GM18508 (cell line): ENCODE measurements around the gene STOX2.

ENCODE experiments used
- ATAC-seq: cut with Tn5 transposase; IDR thresholded peaks from one replicate; pipeline ENCODE4 v1.9.1; 2021; ENCODE audit warnings: moderate number of reproducible peaks; ENCODE audit not compliant: insufficient read depth, unreplicated experiment

Gene STOX2, protein sequence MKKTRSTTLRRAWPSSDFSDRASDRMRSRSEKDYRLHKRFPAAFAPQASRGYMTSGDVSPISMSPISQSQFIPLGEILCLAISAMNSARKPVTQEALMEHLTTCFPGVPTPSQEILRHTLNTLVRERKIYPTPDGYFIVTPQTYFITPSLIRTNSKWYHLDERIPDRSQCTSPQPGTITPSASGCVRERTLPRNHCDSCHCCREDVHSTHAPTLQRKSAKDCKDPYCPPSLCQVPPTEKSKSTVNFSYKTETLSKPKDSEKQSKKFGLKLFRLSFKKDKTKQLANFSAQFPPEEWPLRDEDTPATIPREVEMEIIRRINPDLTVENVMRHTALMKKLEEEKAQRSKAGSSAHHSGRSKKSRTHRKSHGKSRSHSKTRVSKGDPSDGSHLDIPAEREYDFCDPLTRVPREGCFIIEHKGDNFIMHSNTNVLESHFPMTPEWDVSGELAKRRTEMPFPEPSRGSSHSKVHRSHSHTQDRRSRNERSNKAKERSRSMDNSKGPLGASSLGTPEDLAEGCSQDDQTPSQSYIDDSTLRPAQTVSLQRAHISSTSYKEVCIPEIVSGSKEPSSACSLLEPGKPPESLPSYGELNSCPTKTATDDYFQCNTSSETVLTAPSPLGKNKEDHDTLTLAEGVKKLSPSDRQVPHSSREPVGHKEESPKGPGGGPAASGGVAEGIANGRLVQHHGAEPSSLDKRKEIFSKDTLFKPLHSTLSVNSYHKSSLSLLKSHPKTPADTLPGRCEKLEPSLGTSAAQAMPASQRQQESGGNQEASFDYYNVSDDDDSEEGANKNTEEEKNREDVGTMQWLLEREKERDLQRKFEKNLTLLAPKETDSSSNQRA (N-terminal part only)

DNA sequence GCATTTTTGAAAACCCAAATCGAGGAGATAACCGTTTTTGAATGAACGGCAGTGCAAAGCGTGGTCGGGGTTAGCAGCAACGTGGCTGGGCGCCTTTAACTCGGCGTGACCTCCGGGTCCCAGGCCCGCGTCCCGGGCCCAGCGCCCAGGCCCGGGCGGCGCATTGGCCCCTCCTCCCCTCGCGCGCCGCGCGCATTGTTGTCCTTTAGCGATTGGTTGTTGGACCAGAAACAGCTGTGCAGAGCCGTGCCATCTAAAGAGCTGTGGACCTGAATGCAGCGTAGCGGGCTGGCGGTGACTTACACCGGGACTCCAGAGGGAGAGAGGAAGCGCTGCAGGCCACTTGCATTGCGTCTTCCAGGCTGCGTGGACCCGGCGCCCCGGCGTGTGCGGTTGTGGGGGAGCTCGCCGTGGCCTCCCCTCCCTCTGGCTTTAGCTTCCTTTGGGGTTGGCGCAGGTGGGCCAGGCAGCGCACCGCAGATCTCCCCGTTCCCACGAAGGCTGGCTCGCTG, at the start of gene STOX2:
Gene STOX2, plus strand, starts transcription at position 227 of the 512 bp plus-strand sequence. CDS start 1,484 bp downstream, outside the sequence.
- ATAC-seq, result no peak

- no peak for ATAC-seq
Measured at GRCh38 chr4:183855323-183856190, 49.5 kb upstream of the STOX2 start.

- no peak for ATAC-seq
Measured at GRCh38 chr4:183857040-183857439, 48.1 kb upstream of the STOX2 start.

DNA sequence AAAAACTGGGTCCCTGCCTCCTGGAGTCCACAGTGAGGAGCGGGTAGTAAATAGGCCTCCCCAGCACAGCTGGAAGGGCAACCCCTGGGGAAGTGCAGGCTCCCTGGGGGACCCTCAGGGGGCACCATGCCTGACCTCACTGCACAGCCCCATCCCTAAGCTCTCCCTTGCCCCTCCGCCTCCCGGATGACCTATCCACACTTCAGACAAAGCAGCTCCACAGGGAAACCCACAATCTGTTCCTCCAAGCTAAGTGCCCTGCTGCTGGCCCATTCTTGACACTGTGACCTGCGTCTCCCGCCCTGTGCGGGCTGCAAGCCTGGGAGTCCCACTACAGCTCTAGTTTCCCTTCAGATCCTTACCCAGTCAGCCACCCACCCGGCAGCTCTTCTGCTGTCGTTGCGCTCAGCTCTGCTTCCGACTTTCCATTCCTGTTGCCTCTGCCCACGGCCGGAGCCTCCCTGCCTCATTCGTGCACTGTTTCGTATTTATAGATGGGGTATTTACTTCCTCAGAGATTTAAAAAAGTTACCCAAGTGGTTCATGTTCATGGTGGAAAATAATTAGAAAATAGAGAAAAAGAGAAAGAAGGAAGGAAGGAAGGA, 47.0 kb upstream of the STOX2 start:
- no peak for ATAC-seq

DNA sequence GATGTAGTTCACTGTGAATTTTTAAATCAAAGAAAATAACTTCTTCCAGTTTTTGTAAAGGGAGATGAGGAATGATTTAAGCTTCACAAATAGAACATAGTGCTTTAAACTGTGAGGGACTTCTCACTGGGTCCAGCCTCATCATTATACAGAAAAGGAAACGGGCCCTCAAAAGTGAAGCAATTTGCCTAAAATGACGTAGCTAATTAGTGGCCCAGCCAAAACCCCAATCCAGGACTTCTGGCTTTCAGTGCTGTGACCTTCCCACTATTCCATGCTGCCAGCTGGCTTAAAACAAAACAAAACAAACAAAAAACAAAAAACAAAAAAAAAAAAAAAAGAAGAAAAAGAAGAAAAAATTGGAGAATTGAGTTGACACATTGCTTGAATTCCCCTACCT, 45.0 kb upstream of the STOX2 start:
- no peak for ATAC-seq

- ATAC-seq, result no peak
Measured at GRCh38 chr4:183860731-183861130, 44.4 kb upstream of the STOX2 start.

- ATAC-seq, result no peak
Measured at GRCh38 chr4:183861426-183861825, 43.7 kb upstream of the STOX2 start.

DNA sequence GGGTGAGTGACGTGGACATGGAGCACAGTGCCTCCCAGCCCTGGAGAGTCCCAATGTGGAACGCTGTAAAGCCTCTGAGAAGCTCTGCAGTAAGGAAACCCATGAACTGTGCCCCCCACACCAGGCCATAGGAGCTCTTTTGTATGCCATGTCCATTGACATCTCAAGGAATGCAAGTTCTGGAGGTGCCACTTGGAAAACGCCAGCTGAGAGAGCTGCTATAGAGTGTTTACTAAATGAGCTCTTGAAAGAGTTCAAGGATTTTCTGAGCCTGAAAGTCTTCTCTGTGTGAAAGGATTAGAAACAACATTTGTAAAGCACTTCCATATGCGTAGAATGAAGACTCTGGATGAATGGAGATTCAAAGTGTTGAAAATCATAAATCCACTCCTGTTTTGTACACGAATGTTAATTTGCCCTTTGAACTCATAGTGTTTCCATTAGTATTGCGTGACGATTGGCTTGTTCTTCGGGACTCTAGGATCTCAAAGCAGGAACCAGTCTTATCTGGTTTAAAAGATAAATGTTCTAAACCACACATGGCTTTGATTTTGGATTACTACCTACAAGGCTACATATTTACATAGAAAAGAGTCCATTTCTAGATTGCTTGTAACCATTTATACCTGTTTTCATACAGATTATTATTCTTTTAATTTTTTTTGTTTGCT, 41.8 kb upstream of the STOX2 start:
- ATAC-seq, result no peak

GRCh38 chr4:183867247-183867646, 37.9 kb upstream of the STOX2 start:
- ATAC-seq, result no peak

DNA sequence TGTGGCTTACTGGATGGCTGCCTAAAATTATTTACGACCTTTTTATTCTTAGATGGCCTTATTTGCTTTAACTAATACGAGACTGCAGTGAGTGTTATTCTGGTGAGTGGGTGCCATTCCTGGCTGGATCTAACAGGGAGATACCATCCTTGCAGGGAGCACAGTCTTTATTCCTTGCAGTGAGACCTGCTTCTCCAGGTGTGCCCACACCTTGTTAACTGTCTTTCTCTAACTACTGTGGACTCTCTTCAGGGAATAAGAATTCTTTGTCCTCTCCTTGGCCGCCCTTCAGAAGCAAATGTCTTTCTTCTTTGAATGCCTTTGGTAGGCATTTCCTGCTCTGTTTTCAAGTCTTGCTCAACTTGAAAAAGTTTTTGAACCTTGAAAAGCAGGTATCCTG, 34.1 kb upstream of the STOX2 start:
- ATAC-seq, result no peak

DNA sequence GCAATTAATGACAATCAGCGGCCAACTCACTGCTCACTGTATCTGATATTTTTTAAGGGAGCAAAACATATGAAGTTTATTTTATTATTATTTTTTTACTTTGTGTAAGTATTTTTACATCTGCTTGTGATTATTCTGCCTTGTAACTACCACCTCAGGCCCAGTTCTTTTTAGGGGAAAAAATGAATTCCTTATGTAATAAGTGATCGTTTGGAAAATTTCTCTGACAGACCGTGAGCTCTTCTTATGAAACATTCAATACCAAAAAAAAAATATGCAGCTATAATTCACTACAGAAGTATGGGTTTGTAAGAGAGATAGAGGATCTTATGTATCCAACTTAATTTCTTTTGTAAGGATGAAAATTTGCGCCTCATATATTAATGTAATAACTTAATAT, 33.5 kb upstream of the STOX2 start:
- ATAC-seq, result no peak

- ATAC-seq, result no peak
Measured at GRCh38 chr4:183872531-183872930, 32.6 kb upstream of the STOX2 start.

DNA sequence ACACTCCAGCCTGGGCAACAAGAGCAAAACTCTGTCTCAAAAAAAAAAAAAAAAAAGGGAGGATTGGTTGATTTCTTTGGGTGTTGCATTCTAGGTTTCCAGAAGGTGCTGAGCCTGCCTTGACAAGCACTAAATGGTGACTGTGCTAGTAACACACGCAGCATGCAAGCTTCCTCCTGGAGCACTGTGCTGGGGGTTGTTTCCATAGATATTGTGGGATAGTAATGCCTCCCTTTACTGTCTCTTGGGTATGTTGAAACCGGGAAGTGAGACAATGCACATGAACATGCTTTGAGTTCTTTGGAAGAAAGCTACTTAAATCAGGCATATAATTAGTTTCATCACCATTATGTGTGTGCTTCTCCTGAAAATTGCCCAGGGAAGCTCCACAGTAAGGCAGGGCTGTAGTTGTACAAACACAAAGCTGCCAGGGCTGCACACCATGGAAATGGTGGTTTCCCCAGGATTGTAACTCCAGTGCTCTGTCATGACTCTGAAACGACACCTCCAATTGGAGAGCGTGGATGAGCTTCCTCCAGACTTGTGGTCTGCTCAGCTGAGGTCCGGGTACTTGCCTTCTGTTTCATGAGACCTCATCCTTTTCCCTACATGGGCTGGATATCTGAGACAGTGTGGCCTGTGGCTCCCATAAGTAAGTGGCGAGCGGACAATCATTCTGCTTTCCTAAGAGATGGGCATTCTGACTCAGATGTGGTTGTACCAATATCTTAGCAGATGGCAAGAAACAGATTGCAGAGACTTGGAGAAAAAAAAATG, 31.5 kb upstream of the STOX2 start:
- ATAC-seq, result no peak

DNA sequence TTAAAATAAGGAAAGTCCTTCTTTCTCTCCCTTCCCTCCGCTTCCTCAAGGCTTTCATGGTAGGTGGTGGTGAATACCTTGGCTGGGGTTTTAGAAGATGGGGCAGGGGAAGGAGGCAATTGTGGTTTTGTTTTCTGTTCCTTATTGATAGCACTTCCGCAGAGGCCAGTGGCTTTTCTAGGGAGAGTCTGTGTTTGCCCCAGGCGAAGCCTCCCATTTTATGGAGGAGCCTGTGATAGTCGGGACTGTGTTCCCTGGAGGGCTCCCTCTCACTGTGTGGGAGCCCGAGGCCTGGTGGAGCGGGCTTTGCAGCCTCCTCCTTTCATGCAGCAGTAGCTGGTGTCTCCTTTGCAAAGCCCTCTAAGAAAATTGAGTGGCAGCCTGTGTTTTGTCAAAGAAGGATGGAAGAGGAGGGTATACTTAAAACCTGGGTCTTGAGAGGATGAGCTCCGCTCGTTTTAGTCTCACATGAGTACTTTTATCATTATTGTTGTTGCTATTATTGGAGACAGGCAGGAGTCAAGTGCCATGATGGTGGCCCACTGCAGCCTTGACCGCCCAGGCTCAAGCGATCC, 29.8 kb upstream of the STOX2 start:
- ATAC-seq, result no peak

DNA sequence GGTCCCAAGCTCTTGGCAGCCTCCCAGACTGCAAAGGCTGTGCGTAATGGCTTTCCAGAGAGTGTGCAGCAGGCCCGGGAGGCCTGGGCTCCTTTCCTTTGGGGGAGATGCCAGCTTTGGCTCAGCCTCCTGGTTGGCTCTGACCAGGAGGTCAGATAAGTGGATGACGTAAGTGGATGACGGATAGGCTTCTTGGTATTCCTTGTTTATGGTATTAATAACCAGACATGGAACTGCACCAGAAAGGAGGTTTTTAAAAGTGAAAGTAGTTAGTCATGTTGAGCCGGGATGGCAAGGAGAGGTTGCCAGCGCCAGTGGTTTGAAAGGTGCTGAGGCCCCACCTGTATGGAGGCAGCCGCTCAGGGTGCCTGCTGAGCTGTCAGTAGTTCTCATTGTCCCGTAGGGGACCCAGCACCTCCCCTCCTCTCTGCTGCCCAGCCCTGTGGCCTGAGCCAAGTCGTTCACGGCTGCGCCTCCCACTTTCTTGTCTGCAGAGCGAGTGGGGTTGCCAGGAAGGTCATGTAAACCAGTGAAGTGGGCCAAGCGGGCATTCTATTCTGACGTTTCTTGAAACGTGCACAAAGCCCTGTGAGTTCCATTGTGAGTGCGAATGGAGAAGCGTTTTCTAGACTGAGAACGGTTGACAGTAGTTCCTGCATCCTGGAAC, 28.7 kb upstream of the STOX2 start:
- no peak for ATAC-seq

GRCh38 chr4:183878251-183878970, 26.7 kb upstream of the STOX2 start:
- ATAC-seq, result no peak

DNA sequence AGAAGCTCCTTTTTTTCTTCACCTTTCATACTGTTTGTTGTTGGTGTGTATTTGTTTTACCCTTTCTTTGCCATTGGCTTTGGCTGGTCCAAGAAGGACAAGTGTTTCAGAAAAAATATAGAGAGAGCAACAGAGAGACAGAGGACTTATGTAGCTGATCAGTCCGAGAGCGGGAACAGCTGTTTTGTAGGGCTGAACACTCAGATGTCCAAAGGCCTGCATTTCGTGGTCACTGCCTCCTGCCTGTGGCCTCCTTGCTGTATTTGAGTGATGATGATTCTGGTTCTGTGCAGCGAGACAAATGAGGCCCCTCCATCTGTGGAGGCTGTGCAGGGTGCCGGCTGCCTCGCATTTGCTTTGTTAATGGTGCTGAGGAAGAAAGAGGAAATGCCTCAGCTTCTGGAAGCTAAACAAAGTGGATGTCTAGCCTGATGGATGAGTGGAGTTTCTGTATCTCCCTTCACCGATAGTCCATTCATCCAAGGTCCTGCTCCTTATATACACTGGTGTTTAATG, 19.8 kb upstream of the STOX2 start:
- no peak for ATAC-seq
